BJ (cell line): Measurements from ENCODE around the gene GPBP1L1. TPM values are rescaled to one million over a fixed set of nuclear protein-coding genes. Genes with fewer than 3 reads are reported as not detected.
"Not testable (repeated sequence)": the region's sequence is repeated elsewhere in the genome, so short reads cannot be mapped to it uniquely, and the experiment has no call there.

Experiments used
- CTCF ChIA-PET: fragments of 350-600 bp; formaldehyde crosslinking; extraction: SDS; loops from one replicate; lab custom pipeline; 2021; ENCODE audit warnings: antibody characterized with exemption, inconsistent platforms; lab: Yijun Ruan, JAX
- POLR2A ChIA-PET: fragments of 300-600 bp; sonication (Branson Sonifier 250); formaldehyde crosslinking; extraction: SDS; loops from one replicate; lab custom pipeline; 2021; ENCODE audit warnings: antibody characterized with exemption; lab: Charles Lee
- DNase-seq: peaks from one replicate; pipeline ENCODE4 v3.0.0-alpha.2; 2011; ENCODE audit warnings: low read depth
- H3K27me3 ChIP-seq: 2 replicates; pipeline ENCODE4 v1.6.0; 2011; ENCODE audit warnings: low read length; ENCODE audit not compliant: control insufficient read depth, insufficient read depth
- H3K36me3 ChIP-seq: 2 replicates; pipeline ENCODE4 v1.5.1; 2011; ENCODE audit warnings: low read length; ENCODE audit not compliant: control insufficient read depth, insufficient read depth
- H3K4me3 ChIP-seq: 2 replicates; pipeline ENCODE4 v1.5.1; 2011; ENCODE audit warnings: low read depth, mild to moderate bottlenecking, control low read depth, low read length
- CTCF ChIP-seq: IDR thresholded peaks from 2 replicates; pipeline ENCODE4 v1.5.1; 2011; ENCODE audit warnings: low read depth, mild to moderate bottlenecking, control low read depth, inconsistent platforms, low read length, moderate library complexity; ENCODE audit not compliant: insufficient read depth
- polyA plus RNA-seq: library from polyadenylated mRNA; depleted of rRNA; stranded (reverse); fragments of >200 nt; gene quantifications from 2 replicates; pipeline ENCODE4 v1.2.3, GENCODE V29; 2011

Gene GPBP1L1
- polyA plus RNA-seq, 1 experiment = 42.8 TPM

GRCh38 chr1:45704637-45705036 lies 18.3 kb upstream of the GPBP1L1 start:
- DNase-seq = no peak

DNA sequence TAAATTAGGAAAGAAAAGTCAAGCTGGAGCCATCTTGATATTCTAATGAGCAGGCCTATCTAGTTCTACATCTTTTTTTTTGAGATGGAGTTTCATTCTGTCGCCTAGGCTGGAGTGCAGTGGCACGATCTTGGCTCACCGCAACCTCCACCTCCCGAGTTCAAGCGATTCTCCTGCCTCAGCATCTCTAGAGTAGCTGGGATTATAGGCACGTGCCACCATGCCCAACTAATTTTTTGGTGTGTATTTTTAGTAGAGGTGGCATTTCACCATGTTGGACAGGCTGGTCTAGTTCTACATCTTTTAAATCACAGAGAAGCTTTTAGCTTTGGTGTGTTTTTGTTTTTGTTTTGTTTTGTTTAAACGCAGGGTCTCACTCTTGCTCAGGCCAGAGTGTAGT lies 8.5 kb upstream of the GPBP1L1 start:
- no peak for TF ChIP-seq CTCF
- Histone ChIP-seq H3K4me3 (no peak overlapping the region), H3K36me3 (peaks cover 2% of the 10 kb centered on the region; the same call in 1 of the 2 replicates), H3K27me3 (no peaks in the 10 kb centered on the region)
- no peak for DNase-seq
- ChIA-PET CTCF (interaction anchor here (1.3 kb wide), 1 partner anchor 10 kb away, joined by 3 read pairs; no protein-coding TSS in a partner anchor), POLR2A (no interaction called here)

More at GRCh38 chr1:45704637-45705036, 18.3 kb upstream of the GPBP1L1 start:
- no peaks in the 10 kb centered on the region for H3K36me3 ChIP-seq
- CTCF ChIA-PET = interaction anchor here (0.7 to 0.8 kb wide), 2 partner anchors 10 to 110 kb away, joined by 3 read pairs; no protein-coding TSS in a partner anchor
- no peak for TF ChIP-seq CTCF
- H3K27me3 ChIP-seq = no peaks in the 10 kb centered on the region
- POLR2A ChIA-PET = no interaction called here
- H3K4me3 ChIP-seq = no peak overlapping the region

- DNase-seq, POLR2A ChIA-PET, H3K27me3 ChIP-seq, H3K4me3 ChIP-seq, H3K36me3 ChIP-seq: not testable (repeated sequence)
- CTCF ChIA-PET = interaction anchor here (1.3 kb wide), 1 partner anchor 11 kb away, joined by 3 read pairs; no protein-coding TSS in a partner anchor
Measured at GRCh38 chr1:45693811-45694210, 7.5 kb upstream of the GPBP1L1 start.

- ChIA-PET CTCF (interaction anchor here (1.0 kb wide), 1 partner anchor 9 kb away, joined by 4 read pairs; no protein-coding TSS in a partner anchor), POLR2A (no interaction called here)
- no peak for DNase-seq
Measured at GRCh38 chr1:45687754-45688740, 1.7 kb upstream of the GPBP1L1 start, which contains the start of gene TMEM69. TSS of gene TMEM69 (plus strand) at chr1:45688181. CDS start at chr1:45691069, 2,888 bp downstream.

More at GRCh38 chr1:45687754-45688740, 1.7 kb upstream of the GPBP1L1 start, which contains the start of gene TMEM69:
- Histone ChIP-seq H3K4me3 (peak within 1 kb of the TSS; percentile 93), H3K27me3 (no peaks in the 10 kb centered on the region), H3K36me3 (no peaks in the 10 kb centered on the region; the same call in 1 of the 2 replicates)
- TF ChIP-seq CTCF = peak; percentile 31
